Epithelial cell of proximal tubule (primary cell): ENCODE results near the gene APOE. TPM values are rescaled to one million over a fixed set of nuclear protein-coding genes. Genes with fewer than 3 reads are reported as not detected.
"Not testable (repeated sequence)": the region's sequence is repeated elsewhere in the genome, so short reads cannot be mapped to it uniquely, and the experiment has no call there.

Experiments
- DNase-seq: peaks from one replicate; pipeline ENCODE4 v3.0.0-alpha.2; 2011; ENCODE audit warnings: low read depth
- H3K4me3 ChIP-seq: 2 replicates; pipeline ENCODE4 v1.5.1; 2011; ENCODE audit warnings: low read depth, mild to moderate bottlenecking, low read length
- total RNA-seq: library from RNA; depleted of rRNA; stranded (reverse); fragments of >200 nt; gene quantifications from 2 replicates; pipeline ENCODE4 v1.2.3, GENCODE V29; 2015
- TF ChIP-seq, protein P1 (sequence below): conservative IDR thresholded peaks from 2 replicates; pipeline ENCODE4 v1.5.1; 2012; ENCODE audit warnings: low read depth, mild to moderate bottlenecking, low read length

The APOE gene
- total RNA-seq, 1 donor from 2014 or later: 46.2 TPM

- TF ChIP-seq, protein P1, sequence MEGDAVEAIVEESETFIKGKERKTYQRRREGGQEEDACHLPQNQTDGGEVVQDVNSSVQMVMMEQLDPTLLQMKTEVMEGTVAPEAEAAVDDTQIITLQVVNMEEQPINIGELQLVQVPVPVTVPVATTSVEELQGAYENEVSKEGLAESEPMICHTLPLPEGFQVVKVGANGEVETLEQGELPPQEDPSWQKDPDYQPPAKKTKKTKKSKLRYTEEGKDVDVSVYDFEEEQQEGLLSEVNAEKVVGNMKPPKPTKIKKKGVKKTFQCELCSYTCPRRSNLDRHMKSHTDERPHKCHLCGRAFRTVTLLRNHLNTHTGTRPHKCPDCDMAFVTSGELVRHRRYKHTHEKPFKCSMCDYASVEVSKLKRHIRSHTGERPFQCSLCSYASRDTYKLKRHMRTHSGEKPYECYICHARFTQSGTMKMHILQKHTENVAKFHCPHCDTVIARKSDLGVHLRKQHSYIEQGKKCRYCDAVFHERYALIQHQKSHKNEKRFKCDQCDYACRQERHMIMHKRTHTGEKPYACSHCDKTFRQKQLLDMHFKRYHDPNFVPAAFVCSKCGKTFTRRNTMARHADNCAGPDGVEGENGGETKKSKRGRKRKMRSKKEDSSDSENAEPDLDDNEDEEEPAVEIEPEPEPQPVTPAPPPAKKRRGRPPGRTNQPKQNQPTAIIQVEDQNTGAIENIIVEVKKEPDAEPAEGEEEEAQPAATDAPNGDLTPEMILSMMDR: no peak
- H3K4me3 ChIP-seq: no peak overlapping the region
- no peak for DNase-seq
These were observed 28.6 kb upstream of the APOE start for GRCh38 chr19:44876930-44877535.

GRCh38 chr19:44878120-44878865 is 27.3 kb upstream of the APOE start:
- H3K4me3 ChIP-seq: no peak overlapping the region
- DNase-seq: no peak
- TF ChIP-seq, protein P1: no peak

DNA sequence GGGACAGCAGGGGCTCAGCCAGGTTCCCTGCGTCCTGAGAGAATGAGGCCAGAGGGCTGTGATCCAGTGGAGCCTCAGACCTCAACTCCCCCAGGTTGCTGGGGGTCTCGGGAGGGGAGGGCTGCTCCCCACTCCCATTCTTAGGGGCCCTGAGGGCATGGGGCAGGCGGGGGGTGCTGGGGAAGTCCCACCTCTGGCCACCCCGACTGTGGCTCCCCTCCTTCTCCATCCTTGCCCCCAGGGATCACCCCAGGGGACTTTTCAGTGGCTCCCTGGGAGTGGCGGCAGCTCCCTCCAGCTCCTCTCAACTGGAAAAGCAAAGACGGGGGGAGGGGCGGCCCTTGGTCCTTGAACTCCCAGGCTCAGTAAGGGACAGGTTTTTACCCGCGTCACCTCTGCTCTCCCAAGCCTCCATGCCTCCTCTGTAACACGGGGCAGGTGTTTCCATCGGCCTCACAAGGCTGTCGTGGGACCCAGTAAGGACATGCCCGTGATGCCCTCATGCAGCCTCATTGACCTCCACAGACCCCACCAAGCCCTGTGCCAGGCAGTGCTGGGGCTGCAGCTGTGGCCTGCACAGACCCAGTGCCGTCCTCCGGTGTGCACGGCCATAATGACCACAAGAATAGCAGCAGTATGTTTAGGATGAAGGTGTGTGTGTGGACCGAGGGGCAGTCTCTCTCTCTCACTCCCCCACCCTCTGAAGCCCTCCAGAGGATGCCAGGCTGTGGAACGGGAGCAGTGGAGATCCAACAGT is 26.1 kb upstream of the APOE start:
- no peak for DNase-seq
- TF ChIP-seq, protein P1: no peak
- no peak overlapping the region for H3K4me3 ChIP-seq

DNA sequence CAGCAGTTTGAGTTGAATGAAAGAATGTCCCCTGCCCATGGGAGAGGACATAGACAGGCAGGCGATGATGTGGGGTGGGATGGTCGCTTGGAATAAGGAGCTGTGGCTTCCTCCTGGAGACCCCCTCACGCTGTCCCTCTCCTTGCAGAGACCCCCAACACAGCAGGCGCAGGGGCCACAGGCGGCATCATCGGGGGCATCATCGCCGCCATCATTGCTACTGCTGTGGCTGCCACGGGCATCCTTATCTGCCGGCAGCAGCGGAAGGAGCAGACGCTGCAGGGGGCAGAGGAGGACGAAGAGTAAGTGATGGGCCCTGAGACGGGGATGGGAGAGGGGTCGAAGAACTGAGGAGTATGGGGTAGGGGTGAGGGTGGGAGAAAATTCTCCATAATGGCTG is 23.5 kb upstream of the APOE start:
- TF ChIP-seq, protein P1: no peak
- DNase-seq: no peak
- H3K4me3 ChIP-seq: no peak overlapping the region

DNA sequence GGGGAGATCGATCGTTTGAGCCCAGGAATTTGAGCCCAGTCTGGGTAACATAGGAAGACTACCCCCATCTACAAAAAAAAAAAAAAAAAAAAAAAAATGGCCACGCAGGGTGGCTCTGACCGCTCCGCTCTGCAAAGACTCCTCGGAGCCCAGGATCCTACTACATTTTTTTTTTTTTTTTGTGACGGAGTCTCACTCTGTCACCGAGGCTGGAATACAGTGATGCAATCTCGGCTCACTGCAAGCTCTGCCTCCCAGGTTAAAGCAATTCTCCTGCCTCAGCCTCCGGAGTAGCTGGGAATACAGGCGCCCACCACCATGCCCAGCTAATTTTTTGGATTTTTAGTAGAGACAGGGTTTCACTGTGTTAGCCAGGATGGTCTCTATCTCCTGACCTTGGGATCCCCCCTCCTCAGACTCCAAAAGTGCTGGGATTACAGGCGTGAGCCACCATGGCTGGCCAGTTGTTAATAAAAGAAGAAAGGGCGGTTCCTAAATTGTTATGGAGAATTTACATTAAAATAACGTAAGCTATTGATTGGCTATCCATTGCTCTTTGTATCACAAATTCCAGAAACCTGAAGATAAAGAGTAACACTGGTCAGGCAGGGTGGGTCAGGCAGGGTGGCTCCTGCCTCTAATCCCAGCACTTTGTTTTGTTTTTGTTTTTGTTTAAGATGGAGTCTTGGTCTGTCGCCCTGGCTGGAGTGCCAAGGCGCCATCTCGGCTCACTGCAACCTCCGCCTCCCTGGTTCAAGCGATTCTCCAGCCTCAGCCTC is 22.8 kb upstream of the APOE start:
- not testable (repeated sequence) for DNase-seq, H3K4me3 ChIP-seq

GRCh38 chr19:44883922-44884321 is 21.7 kb upstream of the APOE start:
- H3K4me3 ChIP-seq: no peak overlapping the region
- TF ChIP-seq, protein P1: no peak
- no peak for DNase-seq

- TF ChIP-seq, protein P1: no peak
- no peak for DNase-seq
These were observed 21.0 kb upstream of the APOE start for GRCh38 chr19:44884566-44884965.

More at GRCh38 chr19:44884566-44884965, 21.0 kb upstream of the APOE start:
- H3K4me3 ChIP-seq: no peak overlapping the region
